Measurements from ENCODE around the gene RBBP4.
"Not testable (repeated sequence)": the region's sequence is repeated elsewhere in the genome, so short reads cannot be mapped to it uniquely, and the experiment has no call there.

RBBP4 gene

DNA sequence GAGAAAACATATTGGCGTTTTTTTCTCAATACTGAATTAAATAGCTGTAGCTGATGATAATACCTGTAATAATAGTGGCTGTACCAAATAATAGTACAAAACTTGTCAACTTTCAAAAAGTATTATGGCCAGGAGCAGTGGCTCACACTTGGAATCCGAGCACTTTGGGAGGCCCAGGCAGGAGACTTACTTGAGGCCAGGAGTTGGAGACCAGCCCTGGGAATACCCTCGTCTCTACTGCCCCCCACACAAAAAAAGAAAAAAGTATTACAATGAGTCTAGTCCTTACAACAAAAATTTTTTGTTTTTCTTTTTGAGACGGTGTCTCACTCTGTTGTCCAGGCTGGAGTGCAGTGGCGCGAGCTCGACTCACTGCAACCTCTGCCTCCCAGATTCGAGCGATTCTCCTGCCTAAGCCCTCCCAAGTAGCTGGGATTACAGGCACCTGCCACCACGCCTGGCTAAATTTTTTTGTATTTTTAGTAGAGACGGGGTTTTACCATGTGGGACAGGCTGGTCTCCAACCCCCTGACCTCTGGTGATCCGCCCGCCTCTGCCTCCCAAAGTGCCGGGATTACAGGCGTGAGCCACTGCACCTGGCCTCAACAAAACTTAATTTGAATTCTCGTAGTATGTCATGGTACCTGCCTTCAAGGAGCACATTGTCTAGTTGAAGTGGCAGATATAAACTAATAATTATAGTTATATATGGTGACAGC lies 1.4 kb downstream of the RBBP4 start:
- Mint-ChIP-seq H3K36me3 (peaks cover 35 to 45% of the 10 kb centered on the region in 2 donors), H3K27ac (peak overlapping the region; percentile 99), H3K9me3 (no peaks in the 10 kb centered on the region), H3K4me1 (peaks cover 22 to 67% of the 10 kb centered on the region in 2 donors), H3K4me3 (peak overlapping the region; percentile 91 to 95), H3K27me3 (no peaks in the 10 kb centered on the region)
- ATAC-seq (replicated peaks) (no peak), DNase-seq (no peak)

- Mint-ChIP-seq H3K27ac (no peak overlapping the region), H3K4me1 (peaks cover 20 to 46% of the 10 kb centered on the region in 2 donors), H3K36me3 (peaks cover 51 to 54% of the 10 kb centered on the region in 2 donors), H3K9me3 (no peaks in the 10 kb centered on the region), H3K4me3 (no peak overlapping the region), H3K27me3 (no peaks in the 10 kb centered on the region)
- ATAC-seq (replicated peaks) (no peak), DNase-seq (no peak)
Observed at GRCh38 chr1:32659581-32659980, 8.6 kb downstream of the RBBP4 start.

GRCh38 chr1:32665915-32666314 lies 14.9 kb downstream of the RBBP4 start:
- DNase-seq (no peak), ATAC-seq (replicated peaks) (no peak)
- Mint-ChIP-seq H3K27ac (no peak overlapping the region), H3K9me3 (no peaks in the 10 kb centered on the region), H3K4me3 (no peak overlapping the region), H3K27me3 (no peaks in the 10 kb centered on the region), H3K4me1 (peaks cover 6 to 13% of the 10 kb centered on the region in 2 donors), H3K36me3 (peaks cover 24 to 25% of the 10 kb centered on the region in 2 donors)

- Mint-ChIP-seq H3K27ac (peak overlapping the region; percentile 25), H3K4me1 (peaks cover 3 to 6% of the 10 kb centered on the region in 2 donors), H3K4me3 (no peak overlapping the region), H3K36me3 (peaks cover 24% of the 10 kb centered on the region in 2 donors), H3K27me3 (no peaks in the 10 kb centered on the region), H3K9me3 (no peaks in the 10 kb centered on the region)
- no peak for DNase-seq
- no peak for ATAC-seq (replicated peaks)
Observed at GRCh38 chr1:32666901-32667566, 16.0 kb downstream of the RBBP4 start.

DNA sequence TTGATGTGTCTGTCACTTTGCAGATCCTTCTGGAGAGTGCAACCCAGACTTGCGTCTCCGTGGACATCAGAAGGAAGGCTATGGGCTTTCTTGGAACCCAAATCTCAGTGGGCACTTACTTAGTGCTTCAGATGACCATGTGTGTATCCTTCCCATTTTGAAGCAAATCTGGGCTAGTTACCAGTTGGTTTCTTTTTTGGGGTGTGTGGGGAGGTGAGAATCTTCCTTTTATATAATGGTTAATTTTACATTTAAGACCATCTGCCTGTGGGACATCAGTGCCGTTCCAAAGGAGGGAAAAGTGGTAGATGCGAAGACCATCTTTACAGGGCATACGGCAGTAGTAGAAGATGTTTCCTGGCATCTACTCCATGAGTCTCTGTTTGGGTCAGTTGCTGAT lies 17.7 kb downstream of the RBBP4 start:
- not testable (repeated sequence) for DNase-seq; H3K9me3 Mint-ChIP-seq; H3K27ac Mint-ChIP-seq; H3K27me3 Mint-ChIP-seq; H3K4me3 Mint-ChIP-seq; ATAC-seq (replicated peaks)
- Mint-ChIP-seq H3K36me3 (peaks cover 29 to 36% of the 10 kb centered on the region in 2 donors), H3K4me1 (peaks cover 3 to 12% of the 10 kb centered on the region in 2 donors)

- Mint-ChIP-seq H3K27me3 (no peaks in the 10 kb centered on the region), H3K9me3 (no peaks in the 10 kb centered on the region), H3K27ac (no peak overlapping the region), H3K4me1 (peaks cover 0 to 6% of the 10 kb centered on the region in 2 donors), H3K36me3 (peaks cover 43 to 44% of the 10 kb centered on the region in 2 donors), H3K4me3 (no peak overlapping the region)
- ATAC-seq (replicated peaks): no peak
- no peak for DNase-seq
Observed at GRCh38 chr1:32676945-32677344, 25.9 kb downstream of the RBBP4 start.

- not testable (repeated sequence) for H3K27me3 Mint-ChIP-seq; H3K27ac Mint-ChIP-seq; H3K4me1 Mint-ChIP-seq; H3K4me3 Mint-ChIP-seq; DNase-seq; H3K9me3 Mint-ChIP-seq; ATAC-seq (replicated peaks)
- H3K36me3 Mint-ChIP-seq: peaks cover 34% of the 10 kb centered on the region in 2 donors
Observed at GRCh38 chr1:32679993-32680392, 29.0 kb downstream of the RBBP4 start.

GRCh38 chr1:32680642-32681041 lies 29.6 kb downstream of the RBBP4 start:
- ATAC-seq (replicated peaks) (no peak), DNase-seq (no peak)
- Mint-ChIP-seq H3K27ac (no peak overlapping the region), H3K27me3 (no peaks in the 10 kb centered on the region), H3K4me3 (no peak overlapping the region), H3K9me3 (no peaks in the 10 kb centered on the region), H3K36me3 (peaks cover 29 to 37% of the 10 kb centered on the region in 2 donors), H3K4me1 (no peaks in the 10 kb centered on the region)

GRCh38 chr1:32681509-32681908 lies 30.5 kb downstream of the RBBP4 start:
- peaks cover 26 to 35% of the 10 kb centered on the region in 2 donors for H3K36me3 Mint-ChIP-seq
- no peak overlapping the region for H3K4me3 Mint-ChIP-seq
- H3K4me1 Mint-ChIP-seq: no peaks in the 10 kb centered on the region
- H3K9me3 Mint-ChIP-seq: no peaks in the 10 kb centered on the region
- H3K27ac Mint-ChIP-seq: no peak overlapping the region
- no peaks in the 10 kb centered on the region for H3K27me3 Mint-ChIP-seq
- DNase-seq (no peak), ATAC-seq (replicated peaks) (no peak)

GRCh38 chr1:32681999-32682398 lies 31.0 kb downstream of the RBBP4 start:
- H3K4me1 Mint-ChIP-seq: no peaks in the 10 kb centered on the region

DNA sequence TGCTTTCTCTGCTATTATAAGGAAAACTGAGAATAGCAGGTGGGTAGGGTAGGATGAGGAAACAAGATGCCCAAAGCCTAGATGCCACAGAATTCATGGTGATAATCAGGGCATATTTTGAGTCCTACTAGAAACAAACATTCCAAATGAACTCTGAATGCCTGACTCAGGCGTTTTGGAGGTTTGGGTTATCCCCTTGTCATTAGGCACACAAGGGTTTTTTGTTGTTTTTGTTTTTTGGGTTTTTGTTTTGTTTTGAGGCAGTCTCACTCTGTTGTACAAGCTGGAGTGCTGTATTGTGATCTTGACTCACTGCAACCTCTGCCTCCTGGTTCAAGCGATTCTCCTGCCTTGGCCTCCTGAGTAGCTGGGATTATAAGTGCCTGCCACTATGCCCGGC lies 32.4 kb downstream of the RBBP4 start:
- no peak for ATAC-seq (replicated peaks)
- no peaks in the 10 kb centered on the region for H3K4me1 Mint-ChIP-seq
- H3K4me3 Mint-ChIP-seq: no peak overlapping the region
- H3K27ac Mint-ChIP-seq: no peak overlapping the region
- no peaks in the 10 kb centered on the region for H3K9me3 Mint-ChIP-seq
- H3K36me3 Mint-ChIP-seq: peaks cover 19 to 28% of the 10 kb centered on the region in 2 donors
- no peaks in the 10 kb centered on the region for H3K27me3 Mint-ChIP-seq
- DNase-seq: no peak

More at GRCh38 chr1:32681999-32682398, 31.0 kb downstream of the RBBP4 start:
- ATAC-seq (replicated peaks) (no peak), DNase-seq (no peak)
- Mint-ChIP-seq H3K27me3 (no peaks in the 10 kb centered on the region), H3K4me3 (no peak overlapping the region), H3K27ac (no peak overlapping the region), H3K36me3 (peaks cover 26 to 36% of the 10 kb centered on the region in 2 donors), H3K9me3 (no peaks in the 10 kb centered on the region)

DNA sequence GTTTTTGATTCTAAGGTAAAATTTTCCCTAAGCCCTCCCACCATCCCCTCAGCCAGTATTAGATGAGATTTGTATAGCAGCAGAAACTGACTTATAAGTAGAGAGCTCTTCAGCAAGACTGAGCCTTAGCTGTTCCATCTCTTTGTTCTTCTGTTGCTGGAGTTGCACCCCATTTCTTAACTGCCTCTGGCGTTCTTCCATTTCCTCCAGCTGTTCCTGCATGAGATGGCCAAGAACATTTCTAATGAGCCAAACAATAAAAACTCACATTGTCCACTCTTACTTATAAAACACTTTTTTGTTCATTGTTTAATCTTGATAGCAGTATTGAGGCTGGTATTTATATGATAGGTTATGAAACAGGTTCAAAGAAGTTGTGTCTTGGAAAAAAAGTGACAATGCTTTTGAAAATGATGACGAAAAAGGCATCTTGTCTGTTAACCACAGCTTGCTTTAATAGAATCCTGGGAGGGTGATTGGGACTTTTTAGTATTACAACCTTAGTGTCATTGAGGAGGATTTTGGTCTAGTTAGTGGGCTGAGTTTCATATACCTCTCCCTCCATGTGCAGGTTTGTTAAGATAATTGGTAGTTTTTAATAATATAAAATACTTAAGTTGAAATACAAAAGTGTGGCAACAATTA lies 33.3 kb downstream of the RBBP4 start:
- no peaks in the 10 kb centered on the region for H3K27me3 Mint-ChIP-seq
- no peak for DNase-seq
- ATAC-seq (replicated peaks): no peak
- H3K4me3 Mint-ChIP-seq: no peak overlapping the region
- H3K36me3 Mint-ChIP-seq: peaks cover 19 to 28% of the 10 kb centered on the region in 2 donors
- no peak overlapping the region for H3K27ac Mint-ChIP-seq
- no peaks in the 10 kb centered on the region for H3K9me3 Mint-ChIP-seq
- no peaks in the 10 kb centered on the region for H3K4me1 Mint-ChIP-seq

- ATAC-seq (replicated peaks): no peak
- H3K36me3 Mint-ChIP-seq: peaks cover 18 to 22% of the 10 kb centered on the region in 2 donors
- no peak overlapping the region for H3K4me3 Mint-ChIP-seq
- no peak overlapping the region for H3K27ac Mint-ChIP-seq
- H3K4me1 Mint-ChIP-seq: no peaks in the 10 kb centered on the region
- H3K9me3 Mint-ChIP-seq: no peaks in the 10 kb centered on the region
- DNase-seq: no peak
- H3K27me3 Mint-ChIP-seq: no peaks in the 10 kb centered on the region
Observed at GRCh38 chr1:32685498-32685897, 34.5 kb downstream of the RBBP4 start.

GRCh38 chr1:32686387-32686786 lies 35.4 kb downstream of the RBBP4 start:
- Mint-ChIP-seq H3K4me1 (no peaks in the 10 kb centered on the region), H3K27ac (no peak overlapping the region), H3K4me3 (no peak overlapping the region), H3K27me3 (no peaks in the 10 kb centered on the region), H3K36me3 (peaks cover 14 to 17% of the 10 kb centered on the region in 2 donors), H3K9me3 (no peaks in the 10 kb centered on the region)
- ATAC-seq (replicated peaks) (no peak), DNase-seq (no peak)
